IPS-20b (cell line): ENCODE data around the gene DPYSL5.

Experiments used
- H3K27ac ChIP-seq: one replicate; pipeline ENCODE4 v1.5.1; 2013; ENCODE audit warnings: low read length
- H3K27me3 ChIP-seq: 2 replicates; pipeline ENCODE4 v1.6.1; 2013; ENCODE audit warnings: mild to moderate bottlenecking, low read length, inconsistent platforms; ENCODE audit not compliant: insufficient read depth
- H3K36me3 ChIP-seq: 2 replicates; pipeline ENCODE4 v1.6.1; 2013; ENCODE audit warnings: low read depth, mild to moderate bottlenecking, inconsistent platforms, low read length, moderate library complexity; ENCODE audit not compliant: insufficient read depth
- H3K4me1 ChIP-seq: 2 replicates; pipeline ENCODE4 v1.6.1; 2013; ENCODE audit warnings: mild to moderate bottlenecking, control low read depth, inconsistent platforms, low read length, moderate library complexity; ENCODE audit not compliant: insufficient read depth
- H3K4me3 ChIP-seq: 2 replicates; pipeline ENCODE4 v1.5.1; 2013; ENCODE audit warnings: mild to moderate bottlenecking, low read length, inconsistent platforms
- H3K9ac ChIP-seq: 2 replicates; pipeline ENCODE4 v1.6.1; 2013; ENCODE audit warnings: low read depth, mild to moderate bottlenecking, inconsistent platforms, low read length, moderate library complexity
- H3K9me3 ChIP-seq: 2 replicates; pipeline ENCODE4 v1.6.1; 2013; ENCODE audit warnings: mild to moderate bottlenecking, low read depth, low read length, inconsistent platforms; ENCODE audit not compliant: insufficient read depth

DPYSL5 gene

GRCh38 chr2:26816893-26817292 lies 31.0 kb upstream of the DPYSL5 start:
- Histone ChIP-seq H3K4me3 (no peak overlapping the region), H3K9ac (no peak overlapping the region), H3K27ac (no peak overlapping the region), H3K4me1 (no peaks in the 10 kb centered on the region), H3K9me3 (no peaks in the 10 kb centered on the region), H3K36me3 (no peaks in the 10 kb centered on the region), H3K27me3 (no peaks in the 10 kb centered on the region; the same call in 1 of the 2 replicates)

GRCh38 chr2:26818255-26818654 lies 29.7 kb upstream of the DPYSL5 start:
- Histone ChIP-seq H3K9me3 (no peaks in the 10 kb centered on the region), H3K27ac (no peak overlapping the region), H3K4me3 (no peak overlapping the region), H3K9ac (no peak overlapping the region), H3K36me3 (no peaks in the 10 kb centered on the region), H3K27me3 (no peaks in the 10 kb centered on the region; the same call in 1 of the 2 replicates), H3K4me1 (no peaks in the 10 kb centered on the region)

- Histone ChIP-seq H3K36me3 (no peaks in the 10 kb centered on the region), H3K27me3 (no peaks in the 10 kb centered on the region; the same call in 1 of the 2 replicates), H3K4me1 (no peaks in the 10 kb centered on the region), H3K9ac (no peak overlapping the region), H3K27ac (no peak overlapping the region), H3K4me3 (no peak overlapping the region), H3K9me3 (no peaks in the 10 kb centered on the region)
Observed at GRCh38 chr2:26818972-26819371, 29.0 kb upstream of the DPYSL5 start.

- H3K9me3 ChIP-seq: no peaks in the 10 kb centered on the region
Observed at GRCh38 chr2:26820932-26821331, 27.0 kb upstream of the DPYSL5 start.

DNA sequence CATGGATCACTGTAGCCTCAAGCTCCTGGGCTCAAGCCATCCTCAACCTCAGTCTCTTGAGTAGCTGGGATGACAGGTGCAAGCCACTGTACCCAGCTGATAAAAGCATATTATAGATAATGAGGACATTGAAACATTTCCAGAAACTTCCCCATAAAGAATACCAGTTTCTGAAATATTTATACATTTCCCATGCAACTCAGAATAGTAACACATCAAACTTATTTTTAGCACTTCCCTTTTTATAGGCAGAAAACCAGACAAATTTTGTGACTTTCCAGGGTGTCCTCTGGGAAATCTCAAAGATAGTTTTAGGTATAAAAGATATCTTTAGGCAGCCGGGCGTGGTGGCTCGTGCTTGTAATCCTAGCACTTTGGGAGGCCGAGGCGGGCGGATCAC lies 25.1 kb upstream of the DPYSL5 start:
- Histone ChIP-seq H3K9me3 (no peaks in the 10 kb centered on the region), H3K9ac (no peak overlapping the region), H3K27ac (no peak overlapping the region), H3K27me3 (no peaks in the 10 kb centered on the region; the same call in 1 of the 2 replicates), H3K4me1 (no peaks in the 10 kb centered on the region), H3K36me3 (no peaks in the 10 kb centered on the region), H3K4me3 (no peak overlapping the region)

More at GRCh38 chr2:26820932-26821331, 27.0 kb upstream of the DPYSL5 start:
- Histone ChIP-seq H3K4me1 (no peaks in the 10 kb centered on the region), H3K27ac (no peak overlapping the region), H3K9ac (no peak overlapping the region), H3K27me3 (no peaks in the 10 kb centered on the region; the same call in 1 of the 2 replicates), H3K4me3 (no peak overlapping the region), H3K36me3 (no peaks in the 10 kb centered on the region)

DNA sequence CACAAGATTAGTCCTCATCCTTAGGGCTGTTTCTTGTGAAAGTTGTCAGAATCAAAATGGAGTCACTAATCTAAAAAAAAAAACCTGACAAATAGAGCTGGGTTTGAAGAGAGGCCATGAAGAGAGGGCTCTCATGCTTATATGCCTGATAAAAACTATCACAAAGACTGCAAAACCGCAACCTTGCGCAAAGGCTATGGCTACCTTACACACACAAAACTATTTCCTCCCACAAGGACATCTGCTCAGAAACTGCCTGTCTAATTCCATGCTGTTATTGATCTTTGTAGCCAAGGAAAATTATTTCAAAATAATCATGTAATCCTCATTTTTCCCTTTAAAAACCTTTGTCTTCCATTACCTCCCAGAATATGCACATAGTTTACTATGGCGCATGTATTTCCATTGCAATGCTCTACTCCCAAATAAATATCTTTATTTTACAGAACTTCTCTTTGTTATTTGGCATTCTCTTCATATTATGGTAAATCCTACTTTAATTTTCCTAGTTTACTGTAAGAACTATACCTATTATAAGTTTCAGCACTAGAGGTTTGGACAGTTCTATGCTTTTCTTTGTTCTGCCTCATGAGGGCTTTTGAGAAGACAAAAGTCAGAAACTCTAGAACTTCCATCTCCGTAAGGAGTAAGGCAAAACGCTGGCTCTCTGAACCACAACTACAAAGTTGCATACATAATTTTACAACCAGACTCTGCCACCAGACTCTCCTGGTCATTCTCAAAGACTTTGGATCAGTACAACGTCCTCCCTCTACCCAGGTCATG lies 9.6 kb upstream of the DPYSL5 start:
- no peaks in the 10 kb centered on the region for H3K9me3 ChIP-seq
- no peak overlapping the region for H3K27ac ChIP-seq
- H3K36me3 ChIP-seq: no peaks in the 10 kb centered on the region
- no peak overlapping the region for H3K4me3 ChIP-seq
- H3K4me1 ChIP-seq: no peaks in the 10 kb centered on the region
- peaks cover 31% of the 10 kb centered on the region; the same call in 1 of the 2 replicates for H3K27me3 ChIP-seq
- H3K9ac ChIP-seq: no peak overlapping the region

- no peak overlapping the region for H3K4me3 ChIP-seq
- peaks cover 37% of the 10 kb centered on the region for H3K27me3 ChIP-seq
- no peak overlapping the region for H3K9ac ChIP-seq
- no peak overlapping the region for H3K27ac ChIP-seq
- no peaks in the 10 kb centered on the region for H3K9me3 ChIP-seq
- H3K36me3 ChIP-seq: no peaks in the 10 kb centered on the region
- H3K4me1 ChIP-seq: no peaks in the 10 kb centered on the region
Observed at GRCh38 chr2:26840937-26841610, 6.9 kb upstream of the DPYSL5 start.

DNA sequence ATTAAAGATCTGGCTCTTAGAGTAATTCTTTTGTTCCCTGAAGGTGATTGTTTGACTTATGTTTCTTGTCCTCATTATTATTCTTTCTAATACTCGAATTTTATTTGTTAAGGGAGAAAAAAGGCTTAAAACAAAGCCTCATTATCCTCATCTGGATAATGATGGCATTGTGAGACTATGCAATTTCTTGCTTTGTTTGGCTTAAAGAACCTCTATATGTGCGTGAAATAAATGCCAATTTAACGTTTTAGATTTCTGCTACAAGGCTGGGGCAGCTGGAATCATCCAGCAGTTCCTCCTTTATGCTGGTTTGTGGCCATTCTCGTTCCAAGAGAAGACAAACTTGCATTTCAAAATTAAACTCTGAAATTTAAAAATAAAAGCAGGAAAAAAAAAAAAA lies 4.9 kb upstream of the DPYSL5 start:
- H3K9ac ChIP-seq: no peak overlapping the region
- H3K27ac ChIP-seq: no peak overlapping the region
- no peaks in the 10 kb centered on the region for H3K36me3 ChIP-seq
- peaks cover 49% of the 10 kb centered on the region for H3K27me3 ChIP-seq
- H3K9me3 ChIP-seq: no peaks in the 10 kb centered on the region
- H3K4me1 ChIP-seq: no peaks in the 10 kb centered on the region
- no peak overlapping the region for H3K4me3 ChIP-seq

- peaks cover 55% of the 10 kb centered on the region for H3K27me3 ChIP-seq
- no peaks in the 10 kb centered on the region for H3K36me3 ChIP-seq
- no peak overlapping the region for H3K9ac ChIP-seq
- no peak overlapping the region for H3K27ac ChIP-seq
- H3K9me3 ChIP-seq: no peaks in the 10 kb centered on the region
- H3K4me1 ChIP-seq: no peaks in the 10 kb centered on the region
- no peak overlapping the region for H3K4me3 ChIP-seq
Observed at GRCh38 chr2:26845021-26845420, 2.9 kb upstream of the DPYSL5 start.

DNA sequence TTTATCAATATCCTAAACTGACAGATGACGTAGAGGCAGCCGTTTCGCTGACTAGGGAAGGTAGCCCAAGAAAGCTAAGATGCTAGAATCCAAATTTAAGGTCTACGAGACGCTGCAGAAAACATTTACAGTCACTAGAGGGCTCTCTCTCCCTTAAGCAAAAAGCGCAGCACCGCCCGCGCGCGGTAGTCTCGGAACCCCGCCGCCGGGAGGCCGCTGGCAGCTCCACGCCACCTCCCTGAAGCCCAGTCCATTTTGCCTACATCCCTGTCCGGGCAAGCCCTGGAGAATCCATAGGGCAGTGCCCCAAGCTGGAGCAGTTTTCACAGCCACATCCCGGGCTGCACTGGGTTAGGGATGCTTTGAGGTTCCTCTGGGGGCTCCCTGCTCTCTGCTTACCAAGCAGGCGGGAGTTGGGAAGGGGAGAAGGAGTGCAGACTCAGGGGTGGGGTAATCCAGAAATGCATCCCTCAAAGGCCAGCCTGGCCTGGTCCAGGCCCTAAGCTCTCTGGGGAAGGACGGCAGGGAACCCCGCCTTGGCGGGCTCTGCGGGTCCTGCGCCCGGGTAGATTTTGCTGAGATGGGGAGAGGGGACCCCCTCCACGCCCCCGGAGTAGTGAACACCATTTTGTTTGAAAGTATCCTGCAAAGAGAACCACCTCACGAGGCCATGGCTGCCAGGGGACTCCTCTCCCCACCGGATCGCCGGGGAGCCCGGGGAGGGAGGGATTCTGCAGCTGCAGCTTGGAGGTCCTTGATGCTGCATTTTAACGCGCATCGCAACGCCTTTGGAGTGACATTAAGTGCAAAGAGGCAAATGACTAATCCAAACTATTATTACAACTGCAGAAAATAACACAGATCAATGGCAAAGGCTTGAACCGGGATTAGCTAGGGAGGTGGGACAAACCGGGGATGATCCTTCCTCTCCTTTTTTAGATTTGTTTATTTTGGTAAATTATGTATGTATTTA lies 1.3 kb upstream of the DPYSL5 start:
- Histone ChIP-seq H3K9me3 (no peaks in the 10 kb centered on the region), H3K36me3 (no peaks in the 10 kb centered on the region), H3K9ac (peak overlapping the region; percentile 58; the same call in 1 of the 2 replicates), H3K4me1 (no peaks in the 10 kb centered on the region), H3K27ac (no peak overlapping the region), H3K4me3 (peak overlapping the region; percentile 74), H3K27me3 (peaks cover 66% of the 10 kb centered on the region)

- Histone ChIP-seq H3K27ac (no peak overlapping the region), H3K9ac (peak overlapping the region; percentile 58; the same call in 1 of the 2 replicates), H3K27me3 (peaks cover 73% of the 10 kb centered on the region), H3K4me3 (peak overlapping the region; percentile 74), H3K9me3 (no peaks in the 10 kb centered on the region), H3K36me3 (no peaks in the 10 kb centered on the region), H3K4me1 (no peaks in the 10 kb centered on the region)
Observed at GRCh38 chr2:26847307-26847654, 651 bp upstream of the DPYSL5 start.
